CD4-positive, alpha-beta T cell (primary cell): ENCODE results near the gene SHISA4. TPM values are rescaled to one million over a fixed set of nuclear protein-coding genes. Genes with fewer than 3 reads are reported as not detected.

Source experiments
- ATAC-seq: fragments of 200-7000 bp; cut with Tn5 transposase; one replicate; pipeline ENCODE4 v1.10.0; 2022; ENCODE audit warnings: mild to moderate bottlenecking; ENCODE audit not compliant: poor library complexity
- CTCF ChIA-PET: fragments of 350-600 bp; sonication (Branson Sonifier 250); formaldehyde crosslinking; loops from one replicate; lab custom pipeline; 2021; ENCODE audit warnings: antibody characterized with exemption, inconsistent platforms; lab: Charles Lee
- POLR2A ChIA-PET: fragments of 350-600 bp; sonication (Branson Sonifier 250); formaldehyde crosslinking; loops from one replicate; lab custom pipeline; 2021; ENCODE audit warnings: antibody characterized with exemption, inconsistent platforms; lab: Charles Lee
- DNase-seq, 14 experiments: peaks; one replicate each; pipeline ENCODE4 v3.0.0-alpha.2; 2013 to 2020; ENCODE audit warnings: mixed read lengths in 2 of 14
- H3K27ac ChIP-seq, 2 donors: one replicate each; pipeline versions ENCODE4 v1.5.1 to v1.7.0; 2013; ENCODE audit warnings: low read length in 2 of 2, low read depth in 1 of 2, mild to moderate bottlenecking in 1 of 2
- H3K27me3 ChIP-seq, 2 experiments: 1 replicate in 1 of 2; 2 replicates in 1 of 2; pipeline versions ENCODE4 v1.6.1 to v1.7.0; 2013; ENCODE audit warnings: low read length in 2 of 2, control low read depth in 1 of 2, mild to moderate bottlenecking in 1 of 2, moderate library complexity in 1 of 2; ENCODE audit not compliant: insufficient read depth in 2 of 2, control insufficient read depth in 1 of 2
- H3K36me3 ChIP-seq: one replicate; pipeline ENCODE4 v1.6.1; 2013; ENCODE audit warnings: low read length, control low read depth; ENCODE audit not compliant: insufficient read depth
- H3K4me1 ChIP-seq: one replicate; pipeline ENCODE4 v1.6.1; 2013; ENCODE audit warnings: low read length, control low read depth; ENCODE audit not compliant: insufficient read depth
- H3K4me3 ChIP-seq: one replicate; pipeline ENCODE4 v1.5.1; 2013; ENCODE audit warnings: mild to moderate bottlenecking, low read length, moderate library complexity
- H3K9me3 ChIP-seq, 2 experiments: 1 replicate in 1 of 2; 2 replicates in 1 of 2; pipeline versions ENCODE4 v1.6.1 to v1.7.0; 2013; ENCODE audit warnings: low read length in 2 of 2, mild to moderate bottlenecking in 2 of 2, control low read depth in 1 of 2, moderate library complexity in 1 of 2; ENCODE audit not compliant: control insufficient read depth in 1 of 2, insufficient read depth in 1 of 2
- H3K27ac Mint-ChIP-seq: one replicate; pipeline ENCODE4 v1.8.0; 2020; ENCODE audit warnings: mixed read lengths
- H3K27me3 Mint-ChIP-seq: one replicate; pipeline ENCODE4 v1.8.0; 2021; ENCODE audit warnings: mixed read lengths
- H3K36me3 Mint-ChIP-seq: one replicate; pipeline ENCODE4 v1.8.0; 2021; ENCODE audit warnings: low read depth, mixed read lengths
- H3K4me1 Mint-ChIP-seq: one replicate; pipeline ENCODE4 v1.8.0; 2021; ENCODE audit warnings: low read depth, mixed read lengths
- H3K4me3 Mint-ChIP-seq: one replicate; pipeline ENCODE4 v1.8.0; 2020; ENCODE audit warnings: mild to moderate bottlenecking, mixed read lengths
- H3K9me3 Mint-ChIP-seq: one replicate; pipeline ENCODE4 v1.8.0; 2020; ENCODE audit warnings: mixed read lengths
- intact Hi-C, 2 experiments: fragments of 100-400 bp; cut with DNase I in 1 of 2; cut with micrococcal nuclease in 1 of 2; formaldehyde crosslinking; loops; one replicate each; pipeline versions ENCODE4 v1.15.1 to v1.9.0; 2023 to 2025; cut with DNase I, micrococcal nuclease
- total RNA-seq, 174 experiments: library from RNA in 2 of 174; stranded (reverse) in 2 of 174; gene quantifications; one replicate each; pipeline ENCODE4 v1.2.3 and lab custom pipeline; 2021 to 2026
- TF ChIP-seq, protein P1 (sequence below): fragments of 200-600 bp; IDR thresholded peaks from one replicate; pipeline ENCODE4 v1.8.0; 2022; ENCODE audit warnings: antibody characterized with exemption, mild to moderate bottlenecking

SHISA4 gene
- total RNA-seq, 2 experiments from 2014 or later = 0.19 TPM; not detected in 1

DNA sequence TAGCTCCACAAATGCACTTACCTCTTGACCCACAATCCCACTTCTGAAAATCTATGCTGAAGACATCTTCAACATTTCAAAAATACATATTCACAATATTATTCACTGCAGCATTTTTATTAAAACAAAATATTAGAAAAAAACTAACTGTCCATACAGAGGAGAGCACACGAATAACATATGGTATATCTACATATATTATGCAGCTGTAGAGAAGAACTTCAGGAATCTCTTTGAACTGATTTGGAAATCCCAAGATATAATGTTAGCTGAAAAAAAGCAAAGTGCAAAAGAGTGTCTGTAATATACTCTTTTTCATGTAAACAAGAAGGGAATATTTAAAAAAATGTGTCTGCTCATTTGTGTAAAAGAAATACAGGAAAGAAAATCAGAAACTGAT lies 48.2 kb upstream of the SHISA4 start:
- H3K4me3 ChIP-seq = no peak overlapping the region
- no peaks in the 10 kb centered on the region for H3K27me3 ChIP-seq
- peaks cover 1% of the 10 kb centered on the region for H3K36me3 ChIP-seq
- peaks cover 46% of the 10 kb centered on the region for H3K4me1 Mint-ChIP-seq
- TF ChIP-seq, protein P1, sequence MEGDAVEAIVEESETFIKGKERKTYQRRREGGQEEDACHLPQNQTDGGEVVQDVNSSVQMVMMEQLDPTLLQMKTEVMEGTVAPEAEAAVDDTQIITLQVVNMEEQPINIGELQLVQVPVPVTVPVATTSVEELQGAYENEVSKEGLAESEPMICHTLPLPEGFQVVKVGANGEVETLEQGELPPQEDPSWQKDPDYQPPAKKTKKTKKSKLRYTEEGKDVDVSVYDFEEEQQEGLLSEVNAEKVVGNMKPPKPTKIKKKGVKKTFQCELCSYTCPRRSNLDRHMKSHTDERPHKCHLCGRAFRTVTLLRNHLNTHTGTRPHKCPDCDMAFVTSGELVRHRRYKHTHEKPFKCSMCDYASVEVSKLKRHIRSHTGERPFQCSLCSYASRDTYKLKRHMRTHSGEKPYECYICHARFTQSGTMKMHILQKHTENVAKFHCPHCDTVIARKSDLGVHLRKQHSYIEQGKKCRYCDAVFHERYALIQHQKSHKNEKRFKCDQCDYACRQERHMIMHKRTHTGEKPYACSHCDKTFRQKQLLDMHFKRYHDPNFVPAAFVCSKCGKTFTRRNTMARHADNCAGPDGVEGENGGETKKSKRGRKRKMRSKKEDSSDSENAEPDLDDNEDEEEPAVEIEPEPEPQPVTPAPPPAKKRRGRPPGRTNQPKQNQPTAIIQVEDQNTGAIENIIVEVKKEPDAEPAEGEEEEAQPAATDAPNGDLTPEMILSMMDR = no peak
- intact Hi-C loops = no loop called here
- no peaks in the 10 kb centered on the region for H3K9me3 ChIP-seq
- H3K4me3 Mint-ChIP-seq = no peak overlapping the region
- no peaks in the 10 kb centered on the region for H3K4me1 ChIP-seq
- DNase-seq (no peak), ATAC-seq (no peak)
- H3K9me3 Mint-ChIP-seq = no peaks in the 10 kb centered on the region
- POLR2A ChIA-PET = no interaction called here
- peaks cover 45% of the 10 kb centered on the region for H3K36me3 Mint-ChIP-seq
- H3K27ac ChIP-seq = no peak overlapping the region
- CTCF ChIA-PET = interaction anchor here (0.6 to 2.3 kb wide), 2 partner anchors 11 to 12 kb away, joined by 3 to 10 read pairs; partner anchors contain the start of gene IPO9
- no peak overlapping the region for H3K27ac Mint-ChIP-seq
- H3K27me3 Mint-ChIP-seq = no peaks in the 10 kb centered on the region

DNA sequence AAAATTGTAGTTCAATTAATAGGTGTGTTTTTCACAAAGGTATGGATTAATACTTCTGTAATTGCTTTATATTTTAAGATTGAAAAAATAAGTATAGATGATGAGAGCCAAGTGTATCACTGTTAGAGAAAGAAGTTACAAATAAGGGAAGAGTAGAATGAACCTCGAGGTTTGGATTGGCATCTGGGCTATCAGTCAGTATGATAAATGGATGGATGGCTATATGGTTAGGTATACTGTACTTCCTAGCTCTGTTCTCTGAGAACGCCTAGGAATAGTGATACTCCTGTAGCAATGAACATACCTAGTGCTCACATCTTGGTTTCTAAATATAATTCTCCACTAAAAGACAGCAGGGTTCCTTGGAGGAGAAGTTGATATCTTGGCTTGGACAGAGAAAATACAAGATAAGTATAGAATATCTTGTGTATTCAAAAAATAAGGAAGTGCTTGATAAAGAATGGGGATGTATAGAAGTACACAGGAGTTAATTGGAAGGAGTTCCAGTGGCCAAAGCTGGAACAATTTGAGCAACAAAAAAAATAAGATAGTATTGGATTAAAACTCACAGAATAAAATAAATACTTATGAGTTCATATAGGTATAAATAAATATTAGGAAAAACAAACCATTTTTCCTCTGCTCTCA lies 47.3 kb upstream of the SHISA4 start:
- Histone ChIP-seq H3K27me3 (no peaks in the 10 kb centered on the region), H3K4me1 (no peaks in the 10 kb centered on the region), H3K27ac (no peak overlapping the region), H3K4me3 (no peak overlapping the region), H3K9me3 (no peaks in the 10 kb centered on the region), H3K36me3 (no peaks in the 10 kb centered on the region)
- peaks cover 54% of the 10 kb centered on the region for H3K4me1 Mint-ChIP-seq
- no peak overlapping the region for H3K4me3 Mint-ChIP-seq
- no peaks in the 10 kb centered on the region for H3K27me3 Mint-ChIP-seq
- H3K36me3 Mint-ChIP-seq = peaks cover 46% of the 10 kb centered on the region
- no peak for ATAC-seq
- intact Hi-C loops = no loop called here
- ChIA-PET CTCF (interaction anchor here (2.3 kb wide), 1 partner anchor 13 kb away, joined by 10 read pairs; the partner anchor contains the start of gene IPO9), POLR2A (no interaction called here)
- TF ChIP-seq, protein P1 = no peak
- no peak overlapping the region for H3K27ac Mint-ChIP-seq
- no peak for DNase-seq
- H3K9me3 Mint-ChIP-seq = no peaks in the 10 kb centered on the region

DNA sequence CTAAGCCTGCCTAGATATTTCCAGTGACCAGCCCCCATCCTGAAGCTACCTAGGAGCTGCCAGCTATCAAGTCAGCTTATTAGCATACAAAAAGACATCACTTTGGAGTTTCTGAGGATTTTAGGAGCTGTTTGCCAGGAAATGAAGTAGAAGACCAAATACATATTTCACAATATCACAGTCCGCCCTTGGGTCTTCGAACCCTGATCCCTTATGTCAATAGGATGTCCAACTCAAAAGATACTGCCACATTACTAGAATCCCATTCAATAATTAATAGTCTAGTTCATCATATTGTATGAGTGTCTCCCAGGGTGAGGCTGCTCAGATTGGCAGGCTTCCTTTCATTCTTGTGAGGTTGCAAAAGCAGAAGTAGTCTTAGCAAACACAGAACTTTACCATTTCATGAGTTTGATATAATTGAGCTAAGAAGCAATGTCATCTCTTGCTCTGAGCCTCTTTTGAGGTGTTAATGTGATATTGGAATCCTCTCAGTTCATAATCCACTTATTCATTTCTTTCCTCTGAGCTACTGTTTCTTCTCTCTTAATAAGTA lies 46.1 kb upstream of the SHISA4 start:
- intact Hi-C loops = no loop called here
- no peaks in the 10 kb centered on the region for H3K9me3 ChIP-seq
- H3K27me3 ChIP-seq = no peaks in the 10 kb centered on the region
- no peaks in the 10 kb centered on the region for H3K4me1 ChIP-seq
- ChIA-PET CTCF (interaction anchor here (2.3 kb wide), 1 partner anchor 14 kb away, joined by 10 read pairs; the partner anchor contains the start of gene IPO9), POLR2A (no interaction called here)
- H3K4me1 Mint-ChIP-seq = peaks cover 49% of the 10 kb centered on the region
- H3K27ac Mint-ChIP-seq = peak overlapping the region; percentile 43
- no peak overlapping the region for H3K4me3 ChIP-seq
- no peak overlapping the region for H3K27ac ChIP-seq
- H3K36me3 Mint-ChIP-seq = peaks cover 38% of the 10 kb centered on the region
- DNase-seq = no peak
- H3K9me3 Mint-ChIP-seq = no peaks in the 10 kb centered on the region
- no peaks in the 10 kb centered on the region for H3K27me3 Mint-ChIP-seq
- TF ChIP-seq, protein P1 = no peak
- peaks cover 2% of the 10 kb centered on the region for H3K36me3 ChIP-seq
- ATAC-seq = no peak
- H3K4me3 Mint-ChIP-seq = no peak overlapping the region
